Right hindlimb (tissue), 1 donor: ENCODE data around the gene ANKRD10.
A peak's percentile ranks its signal among the peaks of the same experiment; 100 is the strongest.

ENCODE experiments used
- DNase-seq: peaks from one replicate; pipeline ENCODE4 v3.0.0-alpha.2; 2018

Gene ANKRD10

DNA sequence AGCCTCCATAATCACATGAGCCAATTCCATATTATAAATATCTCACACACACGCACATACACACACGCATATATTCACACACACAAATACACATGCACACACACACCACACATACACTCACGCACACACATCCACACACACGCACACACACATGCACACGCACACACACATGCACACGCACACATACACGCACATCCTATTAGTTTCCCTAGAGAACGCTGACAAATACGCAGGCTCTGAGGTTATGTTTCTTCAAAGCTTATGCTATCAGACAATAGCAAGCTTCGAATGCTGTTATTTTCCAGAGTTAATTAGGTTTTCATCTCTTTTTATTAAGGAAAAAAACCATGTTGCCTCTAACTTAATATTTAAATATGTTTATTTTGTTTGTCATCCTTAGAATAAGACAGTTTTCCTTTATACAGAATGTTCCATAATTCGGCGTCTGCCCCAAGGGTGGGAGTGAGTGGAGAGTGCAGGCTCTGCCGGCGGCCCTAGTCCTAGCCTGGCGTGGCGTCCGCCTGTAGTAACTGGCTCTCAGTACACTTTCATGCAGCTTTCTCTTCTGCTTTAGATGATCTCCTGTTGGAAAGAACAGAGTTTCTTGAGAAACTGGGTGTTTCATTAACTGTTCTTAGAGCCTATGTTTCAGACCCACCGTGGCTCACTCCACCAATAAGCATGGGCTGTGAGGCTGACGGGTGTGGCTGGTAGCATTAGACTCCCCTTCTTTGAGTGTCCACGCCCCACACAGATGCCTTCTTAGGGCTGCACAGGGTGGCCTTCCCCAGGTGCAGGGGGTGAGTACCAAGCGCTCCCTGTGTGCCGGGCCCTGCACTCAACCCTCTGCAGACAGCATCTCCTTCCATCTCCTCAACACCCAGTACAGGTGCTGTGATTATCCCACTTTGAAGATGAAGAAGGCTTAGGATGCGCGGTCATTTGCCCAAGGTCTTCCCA lies 30.4 kb upstream of the ANKRD10 start:
- no peak for DNase-seq

DNA sequence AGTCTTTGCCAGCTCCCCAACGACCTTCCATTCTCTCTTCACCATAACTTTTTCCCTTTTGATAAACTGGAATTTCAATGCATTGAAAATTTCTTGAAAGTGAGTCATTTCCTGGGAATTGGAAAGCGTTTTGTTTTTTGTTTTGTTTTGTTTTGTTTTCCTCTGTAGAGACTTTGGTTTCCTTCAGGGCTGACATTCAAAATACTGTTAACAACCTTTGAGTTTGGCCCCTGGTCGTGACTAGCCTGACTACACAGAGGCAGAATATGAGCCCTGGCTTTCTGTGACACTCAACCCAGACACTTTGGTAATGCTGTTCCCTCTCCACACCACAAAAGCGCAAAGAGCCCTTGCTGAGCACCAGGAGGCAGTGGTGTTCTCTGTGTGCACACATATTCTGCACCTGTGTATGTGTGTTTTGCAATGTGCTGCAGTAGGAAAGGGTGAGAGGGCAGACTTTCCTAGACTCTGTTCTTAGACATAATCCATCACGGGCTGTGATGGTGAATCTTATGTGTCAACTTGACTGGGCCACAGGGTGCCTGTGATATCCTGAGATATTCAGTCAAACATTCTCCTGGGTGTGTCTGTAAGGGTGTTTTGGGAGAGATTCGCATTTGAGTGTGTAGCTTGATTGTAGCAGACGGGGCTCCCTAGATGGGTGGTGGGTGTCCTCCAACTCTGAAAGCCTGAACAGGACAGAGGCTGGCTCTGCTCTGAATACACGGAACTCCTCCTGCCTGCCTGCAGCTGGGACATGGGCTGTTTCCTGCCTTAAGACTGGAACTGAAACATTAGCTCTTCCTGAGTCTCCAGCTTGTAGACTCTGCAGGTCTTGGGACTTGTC lies 29.5 kb upstream of the ANKRD10 start:
- DNase-seq: no peak

DNA sequence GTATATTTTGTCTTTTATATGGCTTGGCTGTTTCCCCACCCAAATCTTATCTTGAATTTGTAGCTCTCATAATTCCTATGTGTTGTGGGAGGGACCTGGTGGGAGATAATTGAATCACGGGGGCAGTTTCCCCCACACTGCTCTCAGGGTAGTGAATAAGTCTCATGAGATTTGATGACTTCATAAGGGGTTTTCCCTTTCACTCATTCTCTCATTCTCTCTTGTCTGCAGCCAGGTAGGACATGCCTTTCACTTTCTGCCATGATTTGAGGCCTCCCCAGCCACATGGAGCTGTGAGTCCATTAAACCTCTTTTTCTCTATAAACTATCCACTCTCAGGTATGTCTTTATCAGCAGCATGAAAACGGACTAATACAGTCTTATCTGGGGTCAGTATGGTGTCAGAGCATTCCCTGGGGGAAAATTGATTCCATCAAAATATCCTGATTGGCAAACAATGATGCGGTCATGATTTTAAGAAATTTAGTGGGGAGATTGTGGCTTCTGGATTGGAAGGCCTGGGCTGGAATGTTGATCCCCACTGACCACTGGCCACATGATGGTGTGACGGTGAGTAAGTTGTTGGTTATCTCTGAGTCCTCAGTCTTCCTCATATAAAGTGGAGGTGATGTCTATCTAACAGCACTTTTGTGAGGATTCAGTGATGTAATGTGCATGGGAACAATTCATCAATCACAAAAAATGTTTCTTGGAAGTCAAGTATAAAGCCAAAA lies 27.5 kb upstream of the ANKRD10 start:
- DNase-seq: no peak

DNA sequence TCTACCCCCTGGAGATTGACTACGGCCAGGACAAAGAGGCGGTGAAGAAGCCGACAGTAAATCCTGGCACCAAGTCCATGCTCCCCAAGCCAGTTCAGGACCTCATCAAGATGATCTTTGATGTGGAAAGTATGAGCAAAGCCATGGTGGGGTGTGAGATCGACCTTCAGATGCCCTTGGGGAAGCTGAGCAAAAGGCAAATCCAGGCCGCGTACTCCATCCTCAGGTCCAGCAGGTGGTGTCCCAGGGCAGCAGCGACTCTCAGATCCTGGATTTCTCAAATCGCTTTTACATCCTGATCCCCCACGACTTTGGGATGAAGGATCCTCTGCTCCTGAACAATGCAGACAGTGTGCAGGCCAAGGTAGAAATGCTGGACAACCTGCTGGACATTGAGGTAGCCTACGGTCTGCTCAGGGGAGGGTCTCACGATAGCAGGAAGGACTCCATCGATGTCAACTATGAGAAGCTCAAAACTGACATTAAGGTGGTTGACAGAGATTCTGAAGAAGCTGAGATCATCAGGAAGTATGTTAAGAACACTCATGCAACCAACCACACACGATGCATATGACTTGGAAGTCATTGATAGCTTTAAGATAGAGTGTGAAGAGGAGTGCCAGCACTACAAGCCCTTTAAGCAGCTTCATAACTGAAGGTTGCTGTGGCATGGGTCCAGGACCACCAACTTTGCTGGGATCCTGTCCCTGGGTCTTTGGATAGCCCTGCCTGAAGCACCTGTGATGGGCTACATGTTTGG lies 24.0 kb upstream of the ANKRD10 start:
- no peak for DNase-seq

GRCh38 chr13:110937511-110938285 lies 22.8 kb upstream of the ANKRD10 start:
- no peak for DNase-seq

- no peak for DNase-seq
Observed at GRCh38 chr13:110936519-110936918, 21.6 kb upstream of the ANKRD10 start.

- DNase-seq: no peak
Observed at GRCh38 chr13:110932588-110932987, 17.7 kb upstream of the ANKRD10 start.

- no peak for DNase-seq
Observed at GRCh38 chr13:110929104-110929777, 14.4 kb upstream of the ANKRD10 start.

- peak; percentile 46 for DNase-seq
Observed at GRCh38 chr13:110925023-110925612, 10.2 kb upstream of the ANKRD10 start.

DNA sequence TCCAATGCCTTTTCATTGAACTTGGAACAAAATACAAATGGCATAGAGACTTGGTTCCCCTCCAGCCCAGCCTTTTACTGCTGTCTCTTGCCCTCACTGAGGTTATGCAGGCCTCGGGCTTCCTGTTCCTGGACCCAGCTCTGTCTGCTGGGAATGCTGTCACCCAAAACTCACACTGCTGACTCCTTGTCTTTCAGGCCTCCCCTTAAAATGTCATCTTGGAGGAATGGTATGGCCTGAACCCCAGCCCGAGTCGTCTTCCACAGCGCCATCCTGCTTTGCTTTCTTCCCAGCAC lies 9.7 kb upstream of the ANKRD10 start:
- no peak for DNase-seq

DNA sequence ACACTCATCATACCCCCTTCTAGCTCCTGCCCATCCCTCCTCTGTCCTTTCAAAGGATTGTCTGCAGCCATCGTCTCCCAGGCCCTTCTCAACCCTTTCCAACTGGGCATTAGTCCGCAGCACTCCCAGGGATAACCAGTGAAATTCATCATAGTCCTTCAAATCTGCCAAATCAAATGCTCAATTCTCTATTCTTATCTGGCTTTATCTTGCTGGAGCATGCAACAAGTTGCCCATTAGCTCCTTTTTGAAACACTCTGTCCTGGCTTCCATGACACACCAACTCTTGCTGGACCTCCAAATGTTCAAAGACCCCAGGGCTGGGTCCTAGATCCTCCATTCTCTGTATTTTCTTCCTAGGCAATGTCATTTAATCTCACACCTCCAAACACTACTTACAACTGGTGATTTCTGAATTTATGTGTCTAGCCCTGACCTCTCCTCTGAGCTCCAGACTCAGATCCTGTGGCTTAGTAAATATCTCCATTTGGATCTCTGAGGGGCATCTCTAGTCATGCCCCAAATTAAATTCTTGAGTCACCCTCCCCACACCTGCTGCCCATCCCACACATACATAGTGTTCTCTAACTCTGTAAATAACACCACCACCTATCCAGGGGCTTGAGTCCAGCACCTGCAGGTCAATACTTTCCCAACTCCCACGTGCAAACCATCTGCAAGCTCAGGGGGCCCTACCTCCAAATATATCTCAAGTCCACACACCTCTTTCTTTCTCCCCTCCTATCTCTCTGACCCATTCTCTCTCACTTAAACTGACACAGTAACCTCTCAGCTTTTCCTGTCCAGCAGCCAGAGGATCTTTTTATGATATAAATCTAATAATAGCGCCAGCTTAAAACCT lies 9.1 kb upstream of the ANKRD10 start:
- no peak for DNase-seq

- no peak for DNase-seq
Observed at GRCh38 chr13:110923086-110923485, 8.2 kb upstream of the ANKRD10 start.

- no peak for DNase-seq
Observed at GRCh38 chr13:110922506-110922905, 7.6 kb upstream of the ANKRD10 start.

- no peak for DNase-seq
Observed at GRCh38 chr13:110921695-110922094, 6.8 kb upstream of the ANKRD10 start.

- no peak for DNase-seq
Observed at GRCh38 chr13:110921209-110921608, 6.3 kb upstream of the ANKRD10 start.

GRCh38 chr13:110920038-110920437 lies 5.2 kb upstream of the ANKRD10 start:
- no peak for DNase-seq

DNA sequence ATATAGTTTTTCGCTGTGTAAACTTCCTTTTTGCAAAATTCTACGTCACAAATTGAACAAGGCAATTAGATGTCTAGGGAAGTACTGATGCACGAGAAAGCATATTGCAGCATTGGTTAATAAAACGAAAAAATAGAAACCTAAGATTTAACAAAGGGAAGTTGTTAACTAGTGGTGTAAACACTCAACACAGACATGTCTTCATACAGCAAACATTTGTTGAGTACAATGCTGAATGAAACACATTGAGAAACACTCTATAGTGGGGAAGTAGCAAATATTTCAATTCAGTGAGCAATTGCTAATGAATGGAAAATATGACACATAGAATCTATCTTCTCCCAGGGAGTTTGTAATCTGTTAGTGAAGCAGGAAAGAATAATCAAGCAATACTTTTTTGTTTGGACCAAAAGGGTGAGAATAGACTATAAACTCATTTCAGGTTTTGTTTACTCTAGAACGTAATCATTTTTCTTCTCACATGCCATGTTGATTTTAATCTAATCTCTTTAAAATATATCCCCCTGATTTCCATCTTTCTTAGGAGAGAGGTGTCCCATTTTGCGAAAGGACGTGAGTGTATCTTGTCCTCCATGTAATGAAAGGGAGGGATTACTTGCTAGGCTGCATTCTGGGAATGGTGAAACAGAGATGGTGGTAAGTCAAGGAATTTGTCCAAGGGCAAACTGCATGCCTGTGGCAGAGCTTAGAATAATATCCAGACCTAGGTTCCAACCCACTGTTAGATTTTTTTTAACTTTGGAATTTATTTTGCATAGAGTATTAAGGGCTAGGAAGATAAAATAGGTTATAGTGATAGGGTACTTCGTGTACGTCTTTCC lies 1.7 kb upstream of the ANKRD10 start:
- no peak for DNase-seq

DNA sequence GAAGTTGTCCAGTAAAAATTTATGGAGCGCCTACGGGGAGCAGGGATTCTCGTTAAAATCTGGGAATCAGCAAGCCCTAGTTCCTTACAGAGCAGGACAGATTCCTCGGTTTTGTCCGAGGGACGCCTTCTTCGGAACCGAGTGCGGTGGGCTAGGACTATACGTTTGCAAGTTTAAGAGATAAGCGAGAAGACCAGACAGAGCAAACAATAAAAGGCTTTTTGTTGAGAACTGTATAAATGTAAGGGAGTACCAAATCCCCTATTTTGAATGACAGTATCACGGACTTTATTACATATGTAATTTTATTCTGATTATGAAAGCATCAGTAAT lies 971 bp upstream of the ANKRD10 start:
- DNase-seq: no peak
